ENCODE results near the gene MAST4.
"Not testable (repeated sequence)": the region's sequence is repeated elsewhere in the genome, so short reads cannot be mapped to it uniquely, and the experiment has no call there.

The MAST4 gene

DNA sequence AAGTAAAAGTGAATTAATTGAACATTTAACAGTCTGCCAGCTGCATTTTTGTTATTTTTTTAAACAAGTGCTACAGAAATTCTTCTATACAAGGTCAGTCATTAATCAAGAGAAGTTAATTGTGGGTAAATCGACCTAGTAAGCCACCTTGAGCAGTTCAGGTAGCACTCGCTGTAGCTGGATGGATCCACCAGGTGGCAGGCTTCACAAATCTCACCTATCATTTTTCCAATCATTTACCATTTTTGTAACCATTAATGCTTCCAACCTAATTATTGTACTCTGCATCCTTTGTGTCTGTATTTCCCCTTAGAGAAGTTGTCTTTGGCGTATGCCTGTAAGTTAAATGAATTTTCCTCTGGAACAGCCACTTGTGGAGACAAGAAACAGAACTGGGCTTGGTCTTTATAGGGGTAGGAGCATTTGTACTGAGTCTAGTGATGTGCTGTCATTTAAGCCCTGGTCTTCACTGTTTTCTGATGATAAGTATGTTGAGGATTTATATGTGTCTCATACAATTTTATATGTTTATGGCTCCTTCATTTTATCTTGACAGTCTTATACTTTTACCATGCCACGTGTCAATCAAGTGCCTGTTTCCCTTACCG, 560.9 kb downstream of the MAST4 start:
- DNase-seq (ENCODE audit: low read depth, low spot score), result no peak

- DNase-seq (ENCODE audit: low read depth, low spot score), result no peak
Observed at GRCh38 chr5:67160272-67160671, 564.1 kb downstream of the MAST4 start.

DNA sequence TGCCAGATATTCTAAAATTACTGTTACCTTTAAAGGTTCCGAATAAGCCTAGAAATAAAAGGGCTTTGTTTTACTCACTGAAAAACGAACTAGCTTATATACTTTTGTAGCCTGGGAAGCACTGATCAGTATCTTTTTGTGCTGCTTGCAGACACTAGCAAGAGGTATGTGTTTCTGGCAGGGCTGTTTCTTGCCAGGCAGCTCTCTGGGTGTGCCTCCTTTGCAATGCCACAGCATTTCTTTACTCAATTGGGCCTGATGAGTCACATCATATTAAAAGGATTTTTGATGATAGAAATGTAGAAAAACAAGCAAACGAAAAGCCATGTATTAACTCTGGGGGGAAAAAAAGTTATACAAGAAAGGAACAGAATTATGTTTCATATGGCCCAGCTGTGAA, 564.8 kb downstream of the MAST4 start:
- DNase-seq (ENCODE audit: low read depth, low spot score), result no peak

DNA sequence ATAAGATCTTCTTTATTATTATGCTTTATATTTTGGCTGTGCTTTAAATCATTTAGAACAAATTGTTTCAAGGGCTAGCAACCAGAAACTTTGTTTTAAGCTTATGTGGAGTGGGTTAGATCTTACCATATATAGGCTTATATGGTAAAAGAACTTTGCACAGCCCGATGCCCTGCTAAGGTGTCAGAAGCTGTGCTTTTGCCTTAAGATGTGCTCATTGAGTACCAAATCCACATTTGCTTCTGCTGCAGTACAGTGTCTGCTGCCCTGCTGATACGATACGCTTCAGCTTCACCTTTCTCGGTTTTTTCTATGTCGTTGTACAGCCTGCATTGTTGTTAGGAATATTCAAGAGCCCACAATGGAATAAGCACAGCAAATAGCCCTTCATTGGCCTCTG, 565.6 kb downstream of the MAST4 start:
- no peak for DNase-seq (ENCODE audit: low read depth, low spot score)

- DNase-seq (ENCODE audit: low read depth, low spot score), result no peak
Observed at GRCh38 chr5:67163231-67163756, 567.1 kb downstream of the MAST4 start.

DNA sequence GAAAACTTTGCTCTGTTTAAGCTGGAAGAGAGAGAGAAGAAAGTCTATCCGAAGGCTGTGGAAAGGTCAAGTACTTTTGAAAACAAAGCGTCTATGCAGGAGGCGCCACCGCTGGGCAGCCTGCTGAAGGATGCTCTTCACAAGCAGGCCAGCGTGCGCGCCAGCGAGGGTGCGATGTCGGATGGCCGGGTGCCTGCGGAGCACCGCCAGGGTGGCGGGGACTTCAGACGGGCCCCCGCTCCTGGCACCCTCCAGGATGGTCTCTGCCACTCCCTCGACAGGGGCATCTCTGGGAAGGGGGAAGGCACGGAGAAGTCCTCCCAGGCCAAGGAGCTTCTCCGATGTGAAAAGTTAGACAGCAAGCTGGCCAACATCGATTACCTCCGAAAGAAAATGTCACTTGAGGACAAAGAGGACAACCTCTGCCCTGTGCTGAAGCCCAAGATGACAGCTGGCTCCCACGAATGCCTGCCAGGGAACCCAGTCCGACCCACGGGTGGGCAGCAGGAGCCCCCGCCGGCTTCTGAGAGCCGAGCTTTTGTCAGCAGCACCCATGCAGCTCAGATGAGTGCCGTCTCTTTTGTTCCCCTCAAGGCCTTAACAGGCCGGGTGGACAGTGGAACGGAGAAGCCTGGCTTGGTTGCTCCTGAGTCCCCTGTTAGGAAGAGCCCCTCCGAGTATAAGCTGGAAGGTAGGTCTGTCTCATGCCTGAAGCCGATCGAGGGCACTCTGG, 567.8 kb downstream of the MAST4 start:
- DNase-seq (ENCODE audit: low read depth, low spot score), result no peak

DNA sequence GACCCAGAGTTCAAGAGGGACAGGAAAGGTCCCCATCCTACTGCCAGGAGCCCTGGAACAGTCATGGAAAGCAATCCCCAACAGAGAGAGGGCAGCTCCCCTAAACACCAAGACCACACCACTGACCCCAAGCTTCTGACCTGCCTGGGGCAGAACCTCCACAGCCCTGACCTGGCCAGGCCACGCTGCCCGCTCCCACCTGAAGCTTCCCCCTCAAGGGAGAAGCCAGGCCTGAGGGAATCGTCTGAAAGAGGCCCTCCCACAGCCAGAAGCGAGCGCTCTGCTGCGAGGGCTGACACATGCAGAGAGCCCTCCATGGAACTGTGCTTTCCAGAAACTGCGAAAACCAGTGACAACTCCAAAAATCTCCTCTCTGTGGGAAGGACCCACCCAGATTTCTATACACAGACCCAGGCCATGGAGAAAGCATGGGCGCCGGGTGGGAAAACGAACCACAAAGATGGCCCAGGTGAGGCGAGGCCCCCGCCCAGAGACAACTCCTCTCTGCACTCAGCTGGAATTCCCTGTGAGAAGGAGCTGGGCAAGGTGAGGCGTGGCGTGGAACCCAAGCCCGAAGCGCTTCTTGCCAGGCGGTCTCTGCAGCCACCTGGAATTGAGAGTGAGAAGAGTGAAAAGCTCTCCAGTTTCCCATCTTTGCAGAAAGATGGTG, 568.8 kb downstream of the MAST4 start:
- no peak for DNase-seq (ENCODE audit: low read depth, low spot score)

- DNase-seq (ENCODE audit: low read depth, low spot score), result peak; percentile 55
Observed at GRCh38 chr5:67165526-67166459, 569.6 kb downstream of the MAST4 start.

GRCh38 chr5:67166460-67167285, 570.5 kb downstream of the MAST4 start:
- DNase-seq (ENCODE audit: low read depth, low spot score), result no peak

DNA sequence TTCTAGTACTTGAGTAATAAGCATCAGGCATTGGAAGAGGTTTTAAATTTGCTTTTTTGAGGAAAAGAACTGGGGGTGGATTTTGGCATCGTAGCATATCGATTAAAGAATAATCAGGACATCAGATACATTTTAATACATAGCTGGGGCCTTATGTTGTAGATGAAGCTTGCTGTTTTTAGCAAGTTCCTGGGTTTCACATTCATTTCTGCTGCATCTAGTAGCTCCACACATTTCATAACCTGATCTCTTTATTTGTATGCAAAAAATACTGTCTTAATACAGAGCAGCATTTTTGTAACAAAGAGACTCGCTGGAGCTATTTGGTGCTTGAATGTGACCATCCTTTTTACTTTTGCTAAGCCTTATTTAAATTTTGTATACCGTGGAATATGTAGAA, 571.9 kb downstream of the MAST4 start:
- no peak for DNase-seq (ENCODE audit: low read depth, low spot score)

DNA sequence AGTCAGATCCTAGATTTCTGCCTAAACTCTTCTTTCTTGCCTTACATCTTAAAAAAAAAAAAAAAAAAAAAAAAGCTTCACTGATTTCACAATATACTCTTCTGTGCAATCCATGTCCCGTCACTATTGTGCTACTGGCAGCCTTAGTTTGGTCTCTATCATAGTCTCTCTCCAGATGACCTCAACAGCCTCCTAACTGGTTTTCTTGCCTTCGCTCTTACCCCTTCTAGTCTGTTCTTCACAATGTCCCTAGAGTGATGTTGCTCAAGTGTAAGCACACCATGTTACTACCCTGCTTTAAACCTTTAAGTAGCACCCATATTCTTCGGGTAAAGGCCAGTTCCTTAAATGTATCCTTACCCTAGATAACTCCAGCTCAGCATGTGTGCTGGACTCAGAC, 574.6 kb downstream of the MAST4 start:
- no peak for DNase-seq (ENCODE audit: low read depth, low spot score)

- DNase-seq (ENCODE audit: low read depth, low spot score), result not testable (repeated sequence)
Observed at GRCh38 chr5:67173351-67173750, 577.2 kb downstream of the MAST4 start.

- no peak for DNase-seq (ENCODE audit: low read depth, low spot score)
Observed at GRCh38 chr5:67173959-67174358, 577.8 kb downstream of the MAST4 start.

GRCh38 chr5:67176936-67177335, 580.7 kb downstream of the MAST4 start:
- DNase-seq (ENCODE audit: low read depth, low spot score), result no peak

- DNase-seq (ENCODE audit: low read depth, low spot score), result no peak
Observed at GRCh38 chr5:67178085-67178484, 581.9 kb downstream of the MAST4 start.

DNA sequence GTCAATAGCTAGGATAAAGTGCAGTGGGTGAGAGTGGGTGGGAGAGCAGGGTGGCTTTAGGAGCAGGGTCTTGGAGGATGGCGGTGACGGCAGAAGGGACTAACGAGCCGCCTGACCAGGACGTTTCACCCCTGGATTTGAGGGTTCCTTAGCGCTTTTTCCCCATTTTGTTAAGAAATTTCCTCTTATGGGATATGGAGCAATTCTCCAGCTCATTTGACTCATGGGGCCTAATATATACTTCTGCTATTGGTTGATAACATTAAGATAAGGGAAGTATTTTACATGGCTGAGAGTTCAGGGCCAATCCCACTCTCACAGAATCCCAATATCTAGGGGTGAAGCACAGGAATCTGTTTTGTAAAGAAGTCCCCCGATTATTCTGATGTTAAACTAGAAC, 582.8 kb downstream of the MAST4 start:
- DNase-seq (ENCODE audit: low read depth, low spot score), result no peak

DNA sequence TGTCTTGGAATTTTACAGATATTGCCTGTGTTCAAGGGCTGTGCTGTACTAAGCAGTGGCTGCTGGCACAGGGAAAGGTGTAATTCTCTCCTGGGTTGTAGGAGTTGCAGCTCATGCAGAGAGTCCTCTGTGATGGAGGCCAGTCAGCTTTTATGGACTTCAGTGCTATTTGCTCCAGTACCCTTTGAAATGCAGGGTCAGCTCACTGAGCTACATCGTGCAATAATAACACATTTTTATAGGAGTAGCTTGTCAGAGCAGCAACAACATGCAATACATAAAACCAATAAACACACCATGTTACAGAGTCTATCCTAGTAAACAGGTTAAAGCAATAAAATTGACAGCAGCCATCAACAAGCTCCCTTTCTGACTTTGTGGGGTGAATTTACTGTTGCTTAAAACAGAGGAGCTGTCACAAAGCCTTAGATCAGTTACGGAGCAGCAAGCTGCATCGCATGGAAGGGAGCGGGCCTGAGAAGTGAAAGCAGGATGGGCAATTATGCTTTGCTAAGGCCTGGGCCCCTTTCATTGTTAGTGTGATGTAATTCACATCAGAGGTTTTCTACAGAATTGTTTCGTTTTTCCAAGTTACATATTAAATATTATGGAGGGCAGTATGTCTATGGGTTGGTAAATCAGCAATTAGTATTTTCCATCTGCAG, 583.6 kb downstream of the MAST4 start:
- no peak for DNase-seq (ENCODE audit: low read depth, low spot score)

- DNase-seq (ENCODE audit: low read depth, low spot score), result no peak
Observed at GRCh38 chr5:67181648-67182221, 585.5 kb downstream of the MAST4 start.

DNA sequence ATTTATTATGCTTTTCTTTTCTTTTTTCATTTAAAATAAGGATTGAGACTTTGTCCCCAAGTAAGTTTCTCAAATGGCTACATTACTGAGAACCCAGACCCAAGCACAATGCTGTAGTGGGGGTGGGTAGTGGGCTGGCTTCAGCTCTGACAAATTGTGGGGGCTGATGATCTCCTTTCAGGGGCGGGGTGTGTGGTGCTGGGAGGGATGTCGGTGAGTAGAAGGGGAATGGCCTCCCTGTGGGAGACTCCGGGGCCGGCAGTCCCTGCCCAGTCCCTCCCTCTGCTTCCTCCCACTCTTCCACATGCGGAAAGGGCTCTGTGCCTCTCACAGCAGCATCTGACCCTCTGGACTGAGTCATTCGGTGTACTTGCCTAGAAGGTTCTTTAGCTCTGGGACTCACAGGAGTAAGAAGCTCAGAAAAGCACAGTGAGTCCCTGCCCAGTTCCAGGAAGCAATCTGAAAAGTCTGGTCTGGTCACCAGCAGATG, 586.2 kb downstream of the MAST4 start:
- no peak for DNase-seq (ENCODE audit: low read depth, low spot score)

DNA sequence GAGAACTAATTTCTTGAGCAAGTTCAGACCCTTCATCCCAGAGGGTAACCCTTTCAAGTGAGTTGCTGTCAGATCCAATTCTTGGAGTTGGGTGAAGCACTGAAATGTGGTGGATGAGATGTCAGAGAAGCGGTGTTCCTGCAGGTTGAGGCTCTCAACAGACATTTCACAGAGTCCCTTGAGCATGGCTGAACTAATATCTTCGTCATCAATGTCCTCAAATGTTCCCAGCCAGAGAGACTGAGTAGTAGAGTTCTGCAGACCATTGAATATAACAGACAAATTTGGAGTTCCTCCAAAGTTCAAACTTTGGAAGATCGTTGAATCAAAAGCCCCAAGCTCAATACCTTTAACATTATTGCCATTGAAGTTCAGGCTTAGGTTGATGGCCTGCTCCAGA, 587.7 kb downstream of the MAST4 start:
- no peak for DNase-seq (ENCODE audit: low read depth, low spot score)
